Naive thymus-derived CD8-positive, alpha-beta T cell (primary cell): ENCODE results near the gene SEPTIN5. TPM values are rescaled to one million over a fixed set of nuclear protein-coding genes. Genes with fewer than 3 reads are reported as not detected.

Source experiments
- ATAC-seq, 2 donors: fragments of 150-1000 bp; cut with Tn5 transposase in 1 of 2; sonication (Bioruptor Pico), chemical (Tn5 transposase) in 1 of 2; 1 replicate in 1 of 2; 2 replicates in 1 of 2; pipeline ENCODE4 v1.10.0; 2021; ENCODE audit warnings: mild to moderate bottlenecking in 2 of 2, moderate library complexity in 2 of 2
- POLR2A ChIA-PET: fragments of 350-600 bp; sonication (Branson Sonifier 250); formaldehyde crosslinking; loops from one replicate; lab custom pipeline; 2021; ENCODE audit warnings: antibody characterized with exemption; lab: Charles Lee
- DNase-seq, 10 donors: peaks; one replicate each; pipeline versions ENCODE4 v3.0.0 to v3.0.0-alpha.2; 2020 to 2022
- H3K27ac Mint-ChIP-seq, 10 donors: one replicate each; pipeline ENCODE4 v1.8.0; 2020 to 2022; ENCODE audit warnings: mild to moderate bottlenecking in 10 of 10, mixed read lengths in 10 of 10, moderate library complexity in 4 of 10, inconsistent platforms in 1 of 10
- H3K27me3 Mint-ChIP-seq, 5 donors: one replicate each; pipeline ENCODE4 v1.8.0; 2021 to 2022; ENCODE audit warnings: mixed read lengths in 5 of 5
- H3K36me3 Mint-ChIP-seq, 3 donors: one replicate each; pipeline ENCODE4 v1.8.0; 2020 to 2022; ENCODE audit warnings: mixed read lengths in 3 of 3, mild to moderate bottlenecking in 2 of 3, inconsistent platforms in 1 of 3
- H3K4me1 Mint-ChIP-seq, 4 donors: one replicate each; pipeline ENCODE4 v1.8.0; 2021 to 2022; ENCODE audit warnings: mixed read lengths in 4 of 4
- H3K4me3 Mint-ChIP-seq, 10 donors: one replicate each; pipeline ENCODE4 v1.8.0; 2020 to 2022; ENCODE audit warnings: mild to moderate bottlenecking in 10 of 10, mixed read lengths in 10 of 10, moderate library complexity in 6 of 10, inconsistent platforms in 1 of 10
- H3K9me3 Mint-ChIP-seq, 9 donors: one replicate each; pipeline ENCODE4 v1.8.0; 2020 to 2022; ENCODE audit warnings: mixed read lengths in 9 of 9, mild to moderate bottlenecking in 3 of 9, inconsistent platforms in 1 of 9, moderate library complexity in 1 of 9
- polyA plus RNA-seq, 3 donors: library from polyadenylated mRNA; unstranded; fragments of 300-500 nt; fragmentation: Illumina TruSeq; gene quantifications; one replicate each; pipeline ENCODE4 v1.2.3, GENCODE V29; 2021
- total RNA-seq, 8 experiments: library from RNA in 2 of 8; stranded (reverse) in 2 of 8; gene quantifications; one replicate each; pipeline ENCODE4 v1.2.3 and lab custom pipeline; 2021 to 2026

SEPTIN5 gene
- total and polyA plus RNA-seq, 5 experiments from 2014 or later, result 0.32 to 1.5 (median 0.55) TPM; not detected in 2

DNA sequence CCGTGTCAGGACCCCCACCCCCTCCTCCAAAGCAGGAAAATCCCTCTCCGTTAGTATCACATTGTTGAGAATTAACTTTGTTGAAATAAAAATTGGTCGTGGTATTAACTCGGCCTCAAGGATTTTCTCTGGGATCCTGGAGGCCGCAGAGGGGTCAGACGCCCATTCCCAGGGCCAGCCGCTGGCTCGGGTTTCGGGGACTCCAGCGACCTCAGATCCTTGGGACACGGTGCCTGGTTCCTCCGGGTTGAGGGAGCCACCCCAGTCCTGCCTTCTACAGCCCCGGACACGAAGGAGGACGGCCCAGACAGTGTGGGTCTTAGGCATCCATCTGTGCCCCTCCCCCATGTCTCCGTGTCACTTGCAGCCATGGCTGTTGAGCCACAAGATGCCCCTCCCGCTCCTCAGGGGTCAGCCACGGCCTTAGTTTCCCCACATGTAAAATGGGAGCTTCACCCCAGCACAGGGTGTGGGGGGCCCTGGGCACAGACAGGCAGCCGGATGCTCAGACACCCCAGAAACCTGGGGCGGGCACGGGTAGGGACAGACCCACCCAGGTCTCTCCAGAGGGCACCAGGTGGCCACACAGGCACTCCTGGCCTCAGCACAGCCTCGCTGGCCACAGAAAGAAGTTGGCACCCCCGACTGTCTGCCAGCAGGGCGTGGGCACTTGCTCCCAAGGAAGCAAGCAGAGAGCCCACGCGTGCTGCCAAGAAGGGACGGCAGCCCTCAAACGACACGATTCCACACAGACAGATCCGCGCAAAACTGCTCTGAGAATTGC, 24.6 kb downstream of the SEPTIN5 start:
- no peaks in the 10 kb centered on the region for H3K9me3 Mint-ChIP-seq
- H3K4me1 Mint-ChIP-seq, result no peaks in the 10 kb centered on the region
- H3K4me3 Mint-ChIP-seq, result no peak overlapping the region
- POLR2A ChIA-PET, result no interaction called here
- no peak overlapping the region for H3K27ac Mint-ChIP-seq
- no peaks in the 10 kb centered on the region for H3K27me3 Mint-ChIP-seq
- ATAC-seq (no peak), DNase-seq (no peak)
- H3K36me3 Mint-ChIP-seq, result no peaks in the 10 kb centered on the region

DNA sequence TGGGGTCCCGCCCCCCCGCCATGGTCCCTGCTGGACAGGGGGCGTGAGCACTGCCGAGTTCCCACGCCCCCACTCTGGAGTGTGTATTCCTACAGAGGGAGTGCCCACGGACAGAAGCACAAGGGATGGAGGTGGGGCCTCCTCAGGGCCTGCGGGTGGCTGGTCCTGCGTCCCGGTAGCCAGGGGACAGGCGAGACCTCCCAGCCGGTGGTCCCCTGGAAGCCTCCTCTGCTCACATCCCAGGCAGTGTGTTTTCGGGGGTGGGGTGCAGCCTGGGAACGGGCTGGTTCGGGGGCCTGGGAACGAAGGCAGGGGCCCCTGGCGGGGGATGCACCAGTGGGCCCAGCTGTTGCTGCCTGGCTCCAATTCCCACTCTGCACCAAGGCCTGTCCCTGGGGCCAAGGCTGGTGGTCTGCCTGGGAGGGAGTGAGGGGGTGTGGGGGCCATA, 25.2 kb downstream of the SEPTIN5 start:
- no peaks in the 10 kb centered on the region for H3K36me3 Mint-ChIP-seq
- H3K4me1 Mint-ChIP-seq, result no peaks in the 10 kb centered on the region
- no peak for ATAC-seq
- no peaks in the 10 kb centered on the region for H3K27me3 Mint-ChIP-seq
- DNase-seq, result no peak
- POLR2A ChIA-PET, result no interaction called here
- no peak overlapping the region for H3K4me3 Mint-ChIP-seq
- H3K27ac Mint-ChIP-seq, result no peak overlapping the region
- H3K9me3 Mint-ChIP-seq, result no peaks in the 10 kb centered on the region

DNA sequence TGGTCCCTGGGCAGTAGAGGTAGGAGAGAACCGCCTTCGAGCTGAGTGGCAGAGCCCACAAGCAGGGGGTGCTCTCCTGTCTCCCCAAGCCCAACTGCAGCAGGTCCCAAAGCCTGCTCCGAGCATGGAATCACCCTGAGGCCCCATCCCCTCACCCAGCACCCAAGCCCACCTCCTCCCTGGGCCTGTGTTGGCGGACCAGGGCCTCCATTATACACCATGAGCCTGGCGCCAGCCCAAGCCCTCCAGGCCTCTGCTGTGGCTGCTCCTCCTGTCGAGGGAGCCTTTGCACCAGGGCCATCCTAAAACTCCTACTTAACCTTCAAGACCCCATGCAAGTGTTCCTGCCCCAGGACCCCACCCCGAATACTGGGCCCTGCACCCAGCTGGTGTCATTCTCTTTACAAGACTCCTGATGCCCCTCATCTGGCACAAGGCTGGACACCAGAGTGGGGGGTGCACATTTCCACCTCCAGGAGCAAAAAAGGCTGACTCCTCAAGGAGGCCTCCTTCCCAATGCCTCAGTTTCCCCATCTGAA, 25.7 kb downstream of the SEPTIN5 start:
- DNase-seq, result no peak
- POLR2A ChIA-PET, result no interaction called here
- no peaks in the 10 kb centered on the region for H3K27me3 Mint-ChIP-seq
- no peak overlapping the region for H3K4me3 Mint-ChIP-seq
- H3K36me3 Mint-ChIP-seq, result no peaks in the 10 kb centered on the region
- ATAC-seq, result no peak
- no peaks in the 10 kb centered on the region for H3K9me3 Mint-ChIP-seq
- H3K27ac Mint-ChIP-seq, result peak overlapping the region in 1 of 10 donors; percentile 27
- no peaks in the 10 kb centered on the region for H3K4me1 Mint-ChIP-seq

DNA sequence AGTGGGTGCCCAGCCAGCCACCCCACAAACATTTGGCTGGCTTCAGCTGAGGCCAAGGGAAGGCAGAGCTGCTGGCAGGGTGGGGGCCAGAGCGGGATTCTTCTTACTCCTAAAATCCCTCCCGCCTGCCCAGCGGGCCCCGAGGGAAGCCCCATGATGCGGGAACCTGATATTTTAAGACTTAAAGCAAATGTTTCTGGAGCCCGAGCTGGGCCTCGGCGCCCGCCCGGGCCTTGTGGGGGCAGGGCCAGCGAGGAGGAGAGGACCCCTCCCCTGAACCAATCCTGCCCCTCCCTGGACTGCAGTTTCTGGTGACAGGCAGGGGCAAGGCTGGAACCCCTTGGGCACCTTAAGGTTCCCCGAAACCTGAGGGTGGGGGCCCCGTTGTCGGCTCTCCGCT, 26.3 kb downstream of the SEPTIN5 start:
- H3K4me1 Mint-ChIP-seq, result no peaks in the 10 kb centered on the region
- no peak overlapping the region for H3K4me3 Mint-ChIP-seq
- H3K36me3 Mint-ChIP-seq, result no peaks in the 10 kb centered on the region
- POLR2A ChIA-PET, result no interaction called here
- H3K27ac Mint-ChIP-seq, result no peak overlapping the region
- H3K27me3 Mint-ChIP-seq, result no peaks in the 10 kb centered on the region
- H3K9me3 Mint-ChIP-seq, result no peaks in the 10 kb centered on the region
- no peak for ATAC-seq
- no peak for DNase-seq

DNA sequence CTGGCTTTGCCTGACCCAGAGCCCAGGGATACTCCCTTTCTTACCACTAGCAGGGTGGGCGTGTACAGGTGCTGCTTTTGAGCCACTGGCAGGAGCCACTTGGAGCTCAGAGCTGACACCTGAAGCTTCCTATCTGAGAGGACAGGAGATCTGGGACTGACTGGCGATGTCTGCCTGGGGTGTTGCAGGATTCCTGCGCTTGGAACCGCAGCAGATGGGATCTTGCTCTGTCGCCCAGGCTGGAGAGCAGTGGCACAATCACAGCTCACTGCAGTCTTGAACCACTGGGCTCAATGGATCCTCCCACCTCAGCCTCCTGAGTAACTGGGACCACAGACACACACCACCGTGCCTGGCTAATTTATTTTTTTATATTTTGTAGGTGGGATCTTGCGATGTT, 26.8 kb downstream of the SEPTIN5 start:
- H3K9me3 Mint-ChIP-seq, result no peaks in the 10 kb centered on the region
- POLR2A ChIA-PET, result no interaction called here
- no peak for DNase-seq

DNA sequence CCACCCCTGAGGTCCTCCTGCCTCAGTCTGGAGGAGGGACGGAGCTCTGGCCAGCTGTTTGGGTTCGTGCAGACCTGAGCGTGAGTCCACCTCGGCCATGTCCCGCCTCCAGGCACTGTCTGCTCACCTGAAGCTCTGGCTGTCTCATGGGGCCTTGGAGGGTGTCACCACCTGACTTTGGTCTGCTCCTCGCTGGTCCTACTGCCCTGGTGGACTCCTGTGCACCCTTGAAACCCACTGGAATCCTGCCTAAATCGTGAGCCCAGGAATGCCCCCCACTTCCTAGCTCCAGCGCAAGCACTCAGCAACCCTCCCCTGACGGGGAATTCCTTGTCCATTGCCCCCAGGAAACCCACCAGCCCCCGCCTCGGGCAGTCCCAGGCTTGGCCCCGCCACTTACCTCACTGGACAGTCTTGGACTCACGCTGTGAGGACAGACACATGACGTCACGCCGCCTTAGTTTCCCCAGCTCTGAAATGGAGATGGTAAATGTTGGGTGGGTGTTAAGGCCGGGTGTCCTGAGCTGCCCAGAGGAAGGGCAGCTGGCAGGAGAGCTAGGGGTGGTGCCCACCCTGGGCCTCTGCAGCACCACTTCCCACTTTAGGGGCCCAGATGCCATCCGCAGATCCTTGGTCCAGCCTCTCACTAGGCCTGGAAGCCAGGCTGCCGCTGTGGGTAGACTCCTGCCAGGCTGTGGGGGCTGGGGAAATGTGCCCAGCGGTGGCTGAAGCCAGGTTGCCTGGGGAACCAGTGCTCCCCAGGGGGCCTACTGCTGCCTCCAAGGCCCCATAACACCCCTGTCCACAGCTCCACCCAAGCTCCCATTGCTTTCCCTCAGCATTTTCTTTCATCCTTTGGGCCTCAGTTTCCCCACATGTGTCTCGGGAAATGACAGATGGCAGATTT, 28.1 kb downstream of the SEPTIN5 start:
- H3K27me3 Mint-ChIP-seq, result no peaks in the 10 kb centered on the region
- DNase-seq, result no peak
- no peak overlapping the region for H3K27ac Mint-ChIP-seq
- POLR2A ChIA-PET, result no interaction called here
- H3K4me1 Mint-ChIP-seq, result no peaks in the 10 kb centered on the region
- no peak overlapping the region for H3K4me3 Mint-ChIP-seq
- H3K9me3 Mint-ChIP-seq, result no peaks in the 10 kb centered on the region
- ATAC-seq, result no peak
- no peaks in the 10 kb centered on the region for H3K36me3 Mint-ChIP-seq

More for the DNA sequence above, 26.8 kb downstream of the SEPTIN5 start:
- H3K27ac Mint-ChIP-seq, result no peak overlapping the region
- H3K4me1 Mint-ChIP-seq, result no peaks in the 10 kb centered on the region
- H3K4me3 Mint-ChIP-seq, result no peak overlapping the region
- no peak for ATAC-seq
- no peaks in the 10 kb centered on the region for H3K36me3 Mint-ChIP-seq
- H3K27me3 Mint-ChIP-seq, result no peaks in the 10 kb centered on the region

DNA sequence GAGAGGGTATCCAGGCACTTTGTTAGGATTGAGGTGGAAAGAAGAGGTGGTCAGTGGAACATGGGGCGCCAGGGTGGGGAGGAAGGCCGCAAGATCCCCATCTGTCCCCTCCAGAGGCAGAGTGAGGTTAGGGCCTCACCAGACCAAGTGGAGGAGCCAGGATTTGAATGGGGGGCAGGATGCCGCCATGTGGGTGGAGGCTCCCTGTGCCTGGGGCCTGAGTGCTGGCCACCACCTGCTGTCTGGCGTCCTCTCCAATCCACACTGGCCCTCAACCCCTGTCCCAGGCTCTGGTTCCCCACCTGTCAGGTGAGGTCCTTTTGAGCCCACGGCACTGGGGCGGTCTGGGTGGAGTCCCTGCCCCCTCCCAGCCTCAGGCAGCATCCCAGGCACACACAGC, 28.8 kb downstream of the SEPTIN5 start:
- Mint-ChIP-seq H3K36me3 (no peaks in the 10 kb centered on the region), H3K4me1 (no peaks in the 10 kb centered on the region), H3K9me3 (no peaks in the 10 kb centered on the region), H3K27ac (no peak overlapping the region), H3K4me3 (no peak overlapping the region), H3K27me3 (no peaks in the 10 kb centered on the region)
- POLR2A ChIA-PET, result no interaction called here
- no peak for ATAC-seq
- DNase-seq, result no peak

DNA sequence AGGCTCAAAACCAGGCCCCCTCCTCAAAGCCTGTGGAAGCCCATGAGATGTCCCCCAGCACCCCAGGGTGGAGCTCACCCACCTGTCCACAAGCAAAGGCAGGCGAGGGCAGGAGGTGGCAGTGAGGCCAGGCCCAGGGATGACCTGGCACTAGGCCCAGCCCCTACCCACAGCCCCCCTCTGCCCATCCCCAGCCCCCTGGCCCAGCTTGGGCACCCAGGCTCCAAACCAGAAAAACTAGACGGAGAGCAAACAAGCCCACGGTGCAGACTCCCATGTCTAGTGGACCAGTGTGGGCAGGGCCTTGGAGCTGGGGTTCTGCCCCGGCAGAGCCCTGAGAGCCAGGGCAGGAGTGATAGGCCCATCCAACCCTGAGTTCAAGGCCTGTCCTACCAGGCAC, 29.3 kb downstream of the SEPTIN5 start:
- POLR2A ChIA-PET, result no interaction called here
- H3K4me3 Mint-ChIP-seq, result no peak overlapping the region
- no peaks in the 10 kb centered on the region for H3K9me3 Mint-ChIP-seq
- no peaks in the 10 kb centered on the region for H3K27me3 Mint-ChIP-seq
- ATAC-seq, result no peak
- no peaks in the 10 kb centered on the region for H3K4me1 Mint-ChIP-seq
- no peak for DNase-seq
- no peaks in the 10 kb centered on the region for H3K36me3 Mint-ChIP-seq
- H3K27ac Mint-ChIP-seq, result no peak overlapping the region

DNA sequence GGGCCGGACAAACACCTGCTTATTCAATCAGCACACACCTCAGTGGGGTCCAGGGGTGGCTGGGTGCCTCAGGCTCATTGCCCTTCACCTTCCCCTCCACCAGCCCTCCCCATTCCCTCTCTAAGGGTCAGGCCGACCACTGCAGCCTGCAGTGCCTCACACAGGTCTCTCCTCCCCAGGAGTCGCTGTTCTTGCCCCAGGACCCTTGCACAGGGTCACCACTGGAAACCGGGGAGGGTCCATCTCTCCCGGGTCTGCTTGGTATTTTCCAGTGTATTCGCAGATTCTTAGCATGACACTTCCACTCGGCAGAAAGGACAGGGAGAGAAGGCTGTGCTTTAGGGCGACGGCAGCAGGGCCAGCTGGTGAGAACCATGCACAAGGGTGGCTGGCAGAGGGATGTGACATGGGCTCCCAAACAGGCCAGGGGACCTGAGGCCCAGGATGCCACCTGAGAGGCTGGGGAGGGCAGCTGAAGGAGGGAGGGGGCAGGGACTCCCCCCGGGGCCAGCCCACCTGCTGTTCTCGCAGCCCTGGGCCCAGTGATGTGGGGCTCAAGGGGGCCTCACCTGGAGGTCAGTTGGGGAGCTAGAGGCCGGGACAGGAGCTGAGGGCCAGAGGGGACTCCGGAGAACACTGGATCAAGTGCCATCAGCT, 30.2 kb downstream of the SEPTIN5 start:
- DNase-seq (no peak), ATAC-seq (no peak)
- POLR2A ChIA-PET, result no interaction called here
- no peaks in the 10 kb centered on the region for H3K36me3 Mint-ChIP-seq
- H3K4me1 Mint-ChIP-seq, result no peaks in the 10 kb centered on the region
- no peaks in the 10 kb centered on the region for H3K27me3 Mint-ChIP-seq
- no peak overlapping the region for H3K4me3 Mint-ChIP-seq
- no peak overlapping the region for H3K27ac Mint-ChIP-seq
- no peaks in the 10 kb centered on the region for H3K9me3 Mint-ChIP-seq

DNA sequence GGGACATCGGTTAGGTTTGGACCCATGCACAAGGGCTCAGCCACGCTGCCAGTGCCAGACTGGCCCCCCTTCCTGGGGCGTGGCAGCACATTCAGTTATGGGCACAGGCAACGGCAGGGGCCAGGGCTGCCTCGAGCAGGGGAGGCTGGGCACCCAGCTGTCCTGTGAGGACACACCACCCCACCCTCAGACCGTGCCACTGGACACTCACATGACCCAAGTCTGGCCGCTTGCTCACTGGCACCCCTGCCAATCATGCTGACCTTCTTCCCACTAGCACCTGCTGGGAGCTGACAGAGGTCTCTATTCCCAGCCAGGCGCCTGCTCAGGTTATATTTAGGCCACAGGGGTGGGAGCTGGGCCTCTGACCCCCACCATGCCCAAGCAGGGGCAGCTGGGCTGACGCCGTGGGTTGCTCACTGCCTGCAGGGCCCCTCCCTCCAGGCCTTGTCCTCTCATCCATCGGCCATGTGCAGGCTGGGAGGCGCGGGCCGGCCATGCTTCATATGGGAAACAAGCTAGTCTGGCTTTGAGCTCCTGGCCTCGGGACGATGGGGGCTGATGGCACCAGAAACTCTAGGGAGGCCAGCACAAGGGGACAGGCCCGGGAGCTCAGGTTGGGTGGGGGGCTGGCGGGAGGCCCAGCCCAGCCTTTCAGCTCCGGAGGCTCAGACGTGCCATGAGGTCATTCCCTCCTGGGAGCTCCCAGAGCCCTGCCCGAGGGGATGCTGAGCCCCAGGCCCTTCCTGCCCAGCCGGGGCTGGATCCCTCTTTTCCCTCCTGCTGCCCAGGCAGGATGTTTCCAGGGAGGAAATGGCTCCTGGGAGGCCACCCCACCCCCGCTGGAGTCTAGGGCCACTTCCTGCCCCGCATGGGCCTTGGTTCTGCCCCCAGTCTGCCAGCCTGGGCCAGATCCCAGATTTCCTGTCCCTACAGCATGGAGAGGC, 31.1 kb downstream of the SEPTIN5 start:
- H3K27ac Mint-ChIP-seq, result no peak overlapping the region
- no peak for ATAC-seq
- no peaks in the 10 kb centered on the region for H3K36me3 Mint-ChIP-seq
- no peaks in the 10 kb centered on the region for H3K4me1 Mint-ChIP-seq
- no peak for DNase-seq
- no peak overlapping the region for H3K4me3 Mint-ChIP-seq
- H3K9me3 Mint-ChIP-seq, result no peaks in the 10 kb centered on the region
- POLR2A ChIA-PET, result no interaction called here
- H3K27me3 Mint-ChIP-seq, result no peaks in the 10 kb centered on the region

DNA sequence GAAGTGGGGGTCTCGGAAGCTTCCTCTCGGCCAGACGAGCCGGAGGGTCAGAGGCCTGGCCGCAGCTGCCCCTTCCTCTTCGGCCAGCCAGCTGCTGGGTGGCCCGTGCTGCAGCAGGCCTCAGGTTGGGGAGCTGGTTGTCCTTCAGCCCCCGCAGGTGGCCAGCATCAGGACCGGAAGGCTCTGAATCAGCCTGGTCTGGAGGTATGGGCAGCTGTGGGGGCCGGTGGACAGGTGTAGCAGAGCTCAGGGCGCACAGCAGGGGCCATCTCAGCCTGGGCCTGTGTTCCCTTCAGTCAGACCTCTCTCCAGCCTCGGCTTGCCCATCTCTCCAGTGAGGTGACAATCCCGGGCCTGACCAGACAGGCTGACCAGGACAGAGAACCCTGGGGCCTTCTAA, 32.4 kb downstream of the SEPTIN5 start:
- no peak for ATAC-seq
- DNase-seq, result no peak
- H3K9me3 Mint-ChIP-seq, result no peaks in the 10 kb centered on the region
- H3K4me3 Mint-ChIP-seq, result no peak overlapping the region
- no peaks in the 10 kb centered on the region for H3K36me3 Mint-ChIP-seq
- peaks cover 0 to 3% (median 0%) of the 10 kb centered on the region in 5 donors for H3K27me3 Mint-ChIP-seq
- POLR2A ChIA-PET, result interaction anchor here (0.6 kb wide), 1 partner anchor 31 kb away, joined by 4 read pairs; no protein-coding TSS in a partner anchor
- H3K4me1 Mint-ChIP-seq, result no peaks in the 10 kb centered on the region
- no peak overlapping the region for H3K27ac Mint-ChIP-seq

DNA sequence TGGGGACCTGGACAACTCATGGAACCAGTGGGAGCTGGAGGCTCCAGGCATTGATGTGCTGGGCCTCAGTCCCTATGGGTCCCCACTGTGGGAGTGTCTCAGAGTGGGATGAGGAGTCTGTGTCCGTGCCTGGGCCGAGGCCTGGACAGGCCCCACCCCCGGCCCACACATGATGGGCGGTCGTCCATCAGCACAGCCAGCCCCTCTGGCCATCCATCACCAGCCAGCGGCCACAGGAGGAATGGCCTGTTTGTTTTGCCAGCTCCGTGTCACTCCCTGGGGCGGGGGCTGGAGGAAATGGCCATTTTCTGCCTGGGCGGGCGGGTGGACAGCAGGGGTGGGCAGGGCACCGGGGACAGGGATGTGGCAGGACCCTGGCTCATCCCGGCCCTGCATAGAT, 33.2 kb downstream of the SEPTIN5 start:
- no peaks in the 10 kb centered on the region for H3K36me3 Mint-ChIP-seq
- no peak for DNase-seq
- no peak for ATAC-seq
- POLR2A ChIA-PET, result no interaction called here
- no peak overlapping the region for H3K4me3 Mint-ChIP-seq
- no peaks in the 10 kb centered on the region for H3K4me1 Mint-ChIP-seq
- H3K9me3 Mint-ChIP-seq, result no peaks in the 10 kb centered on the region
- H3K27ac Mint-ChIP-seq, result no peak overlapping the region
- peaks cover 0 to 6% (median under 1%) of the 10 kb centered on the region in 5 donors for H3K27me3 Mint-ChIP-seq
